Natural killer cell (primary cell): ENCODE results near the gene TANC1. TPM values are rescaled to one million over a fixed set of nuclear protein-coding genes. Genes with fewer than 3 reads are reported as not detected.

Experiments
- ATAC-seq, 3 donors: fragments of 150-1000 bp in 2 of 3; fragments of 200-7000 bp in 1 of 3; cut with Tn5 transposase; 1 replicate in 1 of 3; 2 replicates in 2 of 3; pipeline ENCODE4 v1.10.0; 2021; ENCODE audit warnings: mild to moderate bottlenecking in 2 of 3, moderate library complexity in 2 of 3
- DNase-seq, 2 donors: peaks; one replicate each; pipeline versions ENCODE4 v3.0.0 to v3.0.0-alpha.2; 2013 to 2021; ENCODE audit warnings: mixed read lengths in 1 of 2
- H3K27ac ChIP-seq: one replicate; pipeline ENCODE4 v1.5.1; 2013; ENCODE audit warnings: mild to moderate bottlenecking, low read length
- H3K27me3 ChIP-seq: one replicate; pipeline ENCODE4 v1.6.1; 2013; ENCODE audit warnings: low read length; ENCODE audit not compliant: control insufficient read depth, insufficient read depth
- H3K36me3 ChIP-seq: one replicate; pipeline ENCODE4 v1.6.1; 2013; ENCODE audit warnings: low read length; ENCODE audit not compliant: control insufficient read depth, insufficient read depth
- H3K4me1 ChIP-seq: one replicate; pipeline ENCODE4 v1.6.1; 2013; ENCODE audit warnings: low read length; ENCODE audit not compliant: control insufficient read depth, insufficient read depth
- H3K4me3 ChIP-seq: one replicate; pipeline ENCODE4 v1.5.1; 2013; ENCODE audit warnings: low read length
- H3K9me3 ChIP-seq: one replicate; pipeline ENCODE4 v1.6.1; 2013; ENCODE audit warnings: low read length; ENCODE audit not compliant: control insufficient read depth, insufficient read depth
- H3K27ac Mint-ChIP-seq, 2 donors: one replicate each; pipeline ENCODE4 v1.8.0; 2022; ENCODE audit warnings: mild to moderate bottlenecking in 2 of 2, mixed read lengths in 2 of 2, moderate library complexity in 1 of 2
- H3K27me3 Mint-ChIP-seq, 2 donors: one replicate each; pipeline ENCODE4 v1.8.0; 2022; ENCODE audit warnings: low read depth in 2 of 2, mixed read lengths in 2 of 2
- H3K36me3 Mint-ChIP-seq: one replicate; pipeline ENCODE4 v1.8.0; 2022; ENCODE audit warnings: mixed read lengths
- H3K4me1 Mint-ChIP-seq, 2 donors: one replicate each; pipeline ENCODE4 v1.8.0; 2022; ENCODE audit warnings: mixed read lengths in 2 of 2
- H3K4me3 Mint-ChIP-seq: one replicate; pipeline ENCODE4 v1.8.0; 2022; ENCODE audit warnings: mild to moderate bottlenecking, moderate library complexity, mixed read lengths
- H3K9me3 Mint-ChIP-seq, 2 donors: one replicate each; pipeline ENCODE4 v1.8.0; 2022; ENCODE audit warnings: mixed read lengths in 2 of 2
- WGBS: methylation state at CpG from one replicate; pipeline ENCODE4 v1.1.7; 2013; ENCODE audit warnings: missing lambda C conversion rate; ENCODE audit not compliant: insufficient coverage; 5-methylcytosine and 5-hydroxymethylcytosine counted together
- intact Hi-C: fragments of 100-400 bp; cut with micrococcal nuclease; formaldehyde crosslinking; loops from one replicate; pipeline ENCODE4 v1.14.2; 2022
- total RNA-seq, 4 donors: library from RNA; stranded (reverse); fragments of 120-200 nt in 1 of 4; gene quantifications; one replicate each; pipeline versions ENCODE4 v1.2.3 to v1.2.4, GENCODE V29; 2013 to 2022
- TF ChIP-seq, protein P1 (sequence below): fragments of 200-600 bp; IDR thresholded peaks from one replicate; pipeline ENCODE4 v1.8.0; 2022; ENCODE audit warnings: antibody characterized with exemption

TANC1 gene
- total RNA-seq, 3 donors from 2014 or later (not counting 1 experiment from before 2014, with no cell fraction given): 0.82 to 4.2 (median 1.1) TPM

DNA sequence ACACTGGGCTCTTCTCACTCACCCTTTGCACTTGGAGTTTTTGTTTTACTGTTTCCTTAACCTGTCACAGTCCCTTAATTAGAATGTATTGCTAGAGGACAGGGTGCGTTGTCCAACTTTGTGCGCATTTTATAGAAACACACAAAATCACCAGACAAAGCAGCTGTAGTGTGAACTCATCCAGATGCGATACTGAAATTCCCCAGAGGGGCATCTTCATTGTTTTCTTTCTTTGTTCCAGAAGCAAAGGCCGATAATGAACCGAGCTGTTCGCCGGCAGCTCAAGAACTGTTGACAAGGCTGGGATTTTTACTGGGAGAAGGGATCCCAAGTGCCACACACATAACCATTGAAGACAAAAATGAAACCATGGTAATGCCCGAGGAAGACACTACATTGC lies 180.5 kb downstream of the TANC1 start:
- Mint-ChIP-seq H3K9me3 (no peaks in the 10 kb centered on the region), H3K4me1 (peaks cover 45 to 66% of the 10 kb centered on the region in 2 donors), H3K36me3 (no peaks in the 10 kb centered on the region), H3K27ac (no peak overlapping the region), H3K4me3 (no peak overlapping the region), H3K27me3 (no peaks in the 10 kb centered on the region)
- 88% methylated on average over 7 of the region's 8 CpGs for WGBS
- Histone ChIP-seq H3K4me1 (peaks cover 54% of the 10 kb centered on the region), H3K9me3 (no peaks in the 10 kb centered on the region), H3K27ac (no peak overlapping the region), H3K4me3 (no peak overlapping the region), H3K27me3 (no peaks in the 10 kb centered on the region), H3K36me3 (no peaks in the 10 kb centered on the region)
- DNase-seq (no peak), ATAC-seq (no peak)
- TF ChIP-seq, protein P1, sequence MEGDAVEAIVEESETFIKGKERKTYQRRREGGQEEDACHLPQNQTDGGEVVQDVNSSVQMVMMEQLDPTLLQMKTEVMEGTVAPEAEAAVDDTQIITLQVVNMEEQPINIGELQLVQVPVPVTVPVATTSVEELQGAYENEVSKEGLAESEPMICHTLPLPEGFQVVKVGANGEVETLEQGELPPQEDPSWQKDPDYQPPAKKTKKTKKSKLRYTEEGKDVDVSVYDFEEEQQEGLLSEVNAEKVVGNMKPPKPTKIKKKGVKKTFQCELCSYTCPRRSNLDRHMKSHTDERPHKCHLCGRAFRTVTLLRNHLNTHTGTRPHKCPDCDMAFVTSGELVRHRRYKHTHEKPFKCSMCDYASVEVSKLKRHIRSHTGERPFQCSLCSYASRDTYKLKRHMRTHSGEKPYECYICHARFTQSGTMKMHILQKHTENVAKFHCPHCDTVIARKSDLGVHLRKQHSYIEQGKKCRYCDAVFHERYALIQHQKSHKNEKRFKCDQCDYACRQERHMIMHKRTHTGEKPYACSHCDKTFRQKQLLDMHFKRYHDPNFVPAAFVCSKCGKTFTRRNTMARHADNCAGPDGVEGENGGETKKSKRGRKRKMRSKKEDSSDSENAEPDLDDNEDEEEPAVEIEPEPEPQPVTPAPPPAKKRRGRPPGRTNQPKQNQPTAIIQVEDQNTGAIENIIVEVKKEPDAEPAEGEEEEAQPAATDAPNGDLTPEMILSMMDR: no peak
- intact Hi-C loops: loop anchor here (10.0 kb wide), 1 partner anchor 566 kb away; the partner anchor contains the start of gene MARCHF7

DNA sequence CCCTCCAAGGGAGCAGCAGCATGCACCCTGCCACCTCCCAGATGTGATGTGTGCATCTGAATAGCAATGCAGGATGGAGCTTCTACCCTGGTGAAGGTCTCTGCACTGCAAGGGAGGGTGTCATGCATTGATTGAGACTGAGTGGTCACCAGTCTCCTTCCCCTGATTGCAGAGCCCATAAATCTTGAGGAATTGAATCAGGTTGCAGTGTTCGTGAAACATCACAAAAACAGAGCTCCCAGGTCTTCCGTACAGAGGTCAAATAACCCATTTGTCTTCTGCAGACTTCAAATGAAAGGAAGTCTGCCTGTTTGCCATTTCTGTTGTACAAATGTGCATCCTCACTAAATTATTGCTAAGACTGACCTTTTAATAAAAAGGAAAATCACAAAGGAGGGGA lies 181.3 kb downstream of the TANC1 start:
- intact Hi-C loops: loop anchor here (10.0 kb wide), 1 partner anchor 565 kb away; the partner anchor contains the start of gene MARCHF7
- DNase-seq: no peak
- no peak overlapping the region for H3K4me3 ChIP-seq
- peaks cover 52% of the 10 kb centered on the region for H3K4me1 ChIP-seq
- H3K27me3 ChIP-seq: no peaks in the 10 kb centered on the region
- peaks cover 45 to 66% of the 10 kb centered on the region in 2 donors for H3K4me1 Mint-ChIP-seq
- no peak overlapping the region for H3K4me3 Mint-ChIP-seq
- no peak for ATAC-seq
- H3K27me3 Mint-ChIP-seq: no peaks in the 10 kb centered on the region
- H3K36me3 ChIP-seq: no peaks in the 10 kb centered on the region
- WGBS: 96% methylated on average over 2 of the region's 2 CpGs
- TF ChIP-seq, protein P1: no peak
- H3K9me3 ChIP-seq: no peaks in the 10 kb centered on the region
- no peaks in the 10 kb centered on the region for H3K36me3 Mint-ChIP-seq
- no peak overlapping the region for H3K27ac ChIP-seq
- no peaks in the 10 kb centered on the region for H3K9me3 Mint-ChIP-seq
- no peak overlapping the region for H3K27ac Mint-ChIP-seq

DNA sequence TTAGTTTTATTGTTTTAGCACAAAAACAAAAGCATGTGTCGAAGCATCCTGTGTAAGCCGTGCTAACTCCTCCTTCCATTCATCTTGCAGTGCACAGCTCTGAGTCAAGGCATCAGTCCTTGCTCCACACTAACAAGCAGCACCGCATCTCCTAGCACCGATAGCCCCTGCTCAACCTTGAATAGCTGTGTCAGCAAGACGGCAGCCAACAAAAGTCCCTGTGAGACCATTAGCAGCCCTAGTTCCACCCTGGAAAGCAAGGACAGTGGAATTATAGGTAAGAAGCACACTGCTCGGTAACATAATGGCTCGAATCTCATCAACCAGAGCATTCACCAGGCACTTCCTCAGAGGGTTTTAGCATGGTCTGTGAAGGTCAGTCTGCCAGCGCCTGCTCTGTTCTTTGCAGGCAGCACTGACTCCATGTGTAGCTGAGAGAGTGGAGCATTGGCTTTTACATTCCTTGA lies 181.9 kb downstream of the TANC1 start:
- 68% methylated on average over 8 of the region's 8 CpGs for WGBS
- intact Hi-C loops: no loop called here
- H3K27ac ChIP-seq: no peak overlapping the region
- peaks cover 50% of the 10 kb centered on the region for H3K4me1 ChIP-seq
- DNase-seq (no peak), ATAC-seq (no peak)
- H3K9me3 ChIP-seq: no peaks in the 10 kb centered on the region
- no peak overlapping the region for H3K27ac Mint-ChIP-seq
- no peaks in the 10 kb centered on the region for H3K27me3 ChIP-seq
- peaks cover 43 to 64% of the 10 kb centered on the region in 2 donors for H3K4me1 Mint-ChIP-seq
- no peak overlapping the region for H3K4me3 ChIP-seq
- no peaks in the 10 kb centered on the region for H3K36me3 Mint-ChIP-seq
- H3K27me3 Mint-ChIP-seq: no peaks in the 10 kb centered on the region
- no peaks in the 10 kb centered on the region for H3K36me3 ChIP-seq
- no peaks in the 10 kb centered on the region for H3K9me3 Mint-ChIP-seq
- TF ChIP-seq, protein P1: no peak
- no peak overlapping the region for H3K4me3 Mint-ChIP-seq
